ENCODE measurements around the gene RPUSD1.

DNA sequence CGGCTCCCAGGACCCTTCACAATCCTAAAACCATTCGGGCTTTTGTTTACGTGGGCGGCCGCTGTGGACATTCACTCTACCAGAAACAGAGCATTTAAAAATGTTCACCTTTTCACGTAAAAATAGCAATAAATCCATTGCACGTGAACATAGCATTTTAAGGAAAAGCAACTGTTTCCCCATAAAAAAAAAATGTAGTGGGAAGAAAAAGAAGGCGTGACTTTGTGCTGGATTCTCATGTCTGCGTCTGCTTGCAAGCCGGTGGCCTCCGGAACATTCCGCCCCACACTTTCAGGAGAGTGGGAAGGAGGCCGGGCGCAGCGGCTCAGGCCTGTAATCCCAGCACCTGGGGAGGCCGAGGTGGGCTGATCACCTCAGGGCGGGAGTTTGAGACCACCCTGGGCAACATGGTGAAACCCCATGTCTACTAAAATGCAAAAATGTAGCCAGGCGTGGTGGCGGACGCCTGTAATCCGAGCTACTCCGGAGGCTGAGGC lies 25.8 kb upstream of the RPUSD1 start:
- TF ChIP-seq, protein P1, sequence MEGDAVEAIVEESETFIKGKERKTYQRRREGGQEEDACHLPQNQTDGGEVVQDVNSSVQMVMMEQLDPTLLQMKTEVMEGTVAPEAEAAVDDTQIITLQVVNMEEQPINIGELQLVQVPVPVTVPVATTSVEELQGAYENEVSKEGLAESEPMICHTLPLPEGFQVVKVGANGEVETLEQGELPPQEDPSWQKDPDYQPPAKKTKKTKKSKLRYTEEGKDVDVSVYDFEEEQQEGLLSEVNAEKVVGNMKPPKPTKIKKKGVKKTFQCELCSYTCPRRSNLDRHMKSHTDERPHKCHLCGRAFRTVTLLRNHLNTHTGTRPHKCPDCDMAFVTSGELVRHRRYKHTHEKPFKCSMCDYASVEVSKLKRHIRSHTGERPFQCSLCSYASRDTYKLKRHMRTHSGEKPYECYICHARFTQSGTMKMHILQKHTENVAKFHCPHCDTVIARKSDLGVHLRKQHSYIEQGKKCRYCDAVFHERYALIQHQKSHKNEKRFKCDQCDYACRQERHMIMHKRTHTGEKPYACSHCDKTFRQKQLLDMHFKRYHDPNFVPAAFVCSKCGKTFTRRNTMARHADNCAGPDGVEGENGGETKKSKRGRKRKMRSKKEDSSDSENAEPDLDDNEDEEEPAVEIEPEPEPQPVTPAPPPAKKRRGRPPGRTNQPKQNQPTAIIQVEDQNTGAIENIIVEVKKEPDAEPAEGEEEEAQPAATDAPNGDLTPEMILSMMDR (conservative IDR thresholded peaks at IDR 0.05; ENCODE audit: low read depth, low read length) = no peak
- TF ChIP-seq EZH2 (IDR thresholded peaks at IDR 0.05; ENCODE audit: low read length, unreplicated experiment) (no peak), EZH2phosphoT487 (IDR thresholded peaks at IDR 0.05; ENCODE audit: borderline replicate concordance, low read length) (no peak)

All from PC-3 (cell line).